ENCODE results near the gene MON1A. TPM values are rescaled to one million over a fixed set of nuclear protein-coding genes. Genes with fewer than 3 reads are reported as not detected.
"Not testable (repeated sequence)": the region's sequence is repeated elsewhere in the genome, so short reads cannot be mapped to it uniquely, and the experiment has no call there.

The MON1A gene
- total RNA-seq, 1 experiment from 2014 or later, result 9.6 TPM

GRCh38 chr3:49912881-49913281 lies 16.7 kb downstream of the MON1A start:
- Histone ChIP-seq H3K27ac (ENCODE audit: low read length) (no peak overlapping the region), H3K9me2 (replicated peaks; ENCODE audit: insufficient read depth, low read length) (no peaks in the 10 kb centered on the region), H3K9me3 (ENCODE audit: low read length) (no peaks in the 10 kb centered on the region), H3K4me2 (ENCODE audit: low read depth, low read length, poor library complexity, severe bottlenecking) (no peak overlapping the region), H3K4me1 (ENCODE audit: low read length) (no peaks in the 10 kb centered on the region), H3K36me3 (ENCODE audit: insufficient read depth, low read length) (no peaks in the 10 kb centered on the region), H4K20me1 (ENCODE audit: insufficient read depth, low read depth, low read length) (no peaks in the 10 kb centered on the region), H2AFZ (ENCODE audit: low read length) (no peak overlapping the region), H3K79me2 (ENCODE audit: low read length) (no peaks in the 10 kb centered on the region), H3K4me3 (ENCODE audit: low read length) (no peak overlapping the region), H3K27me3 (ENCODE audit: low read length) (no peaks in the 10 kb centered on the region), H3K9ac (ENCODE audit: low read length) (no peak overlapping the region)
- DNase-seq, result no peak

- Histone ChIP-seq H3K27ac (ENCODE audit: low read length) (no peak overlapping the region), H3K4me2 (ENCODE audit: low read depth, low read length, poor library complexity, severe bottlenecking) (no peak overlapping the region), H3K9me3 (ENCODE audit: low read length) (no peaks in the 10 kb centered on the region), H3K79me2 (ENCODE audit: low read length) (no peaks in the 10 kb centered on the region), H3K9ac (ENCODE audit: low read length) (no peak overlapping the region), H3K4me3 (ENCODE audit: low read length) (no peak overlapping the region), H3K4me1 (ENCODE audit: low read length) (no peaks in the 10 kb centered on the region), H4K20me1 (ENCODE audit: insufficient read depth, low read depth, low read length) (no peaks in the 10 kb centered on the region), H3K36me3 (ENCODE audit: insufficient read depth, low read length) (no peaks in the 10 kb centered on the region), H2AFZ (ENCODE audit: low read length) (no peak overlapping the region), H3K9me2 (replicated peaks; ENCODE audit: insufficient read depth, low read length) (no peaks in the 10 kb centered on the region), H3K27me3 (ENCODE audit: low read length) (no peaks in the 10 kb centered on the region)
- DNase-seq, result no peak
Observed at GRCh38 chr3:49911611-49912010, 18.0 kb downstream of the MON1A start.

- Histone ChIP-seq H3K36me3 (ENCODE audit: insufficient read depth, low read length) (no peaks in the 10 kb centered on the region), H3K4me2 (ENCODE audit: low read depth, low read length, poor library complexity, severe bottlenecking) (no peak overlapping the region), H3K9me2 (replicated peaks; ENCODE audit: insufficient read depth, low read length) (no peaks in the 10 kb centered on the region), H3K79me2 (ENCODE audit: low read length) (no peaks in the 10 kb centered on the region), H3K4me3 (ENCODE audit: low read length) (no peak overlapping the region), H3K27ac (ENCODE audit: low read length) (no peak overlapping the region), H3K9ac (ENCODE audit: low read length) (no peak overlapping the region), H3K4me1 (ENCODE audit: low read length) (peaks cover 5% of the 10 kb centered on the region), H3K9me3 (ENCODE audit: low read length) (no peaks in the 10 kb centered on the region), H2AFZ (ENCODE audit: low read length) (no peak overlapping the region), H3K27me3 (ENCODE audit: low read length) (no peaks in the 10 kb centered on the region), H4K20me1 (ENCODE audit: insufficient read depth, low read depth, low read length) (no peaks in the 10 kb centered on the region)
- no peak for DNase-seq
Observed at GRCh38 chr3:49911124-49911420, 18.5 kb downstream of the MON1A start.

- no peaks in the 10 kb centered on the region for H4K20me1 ChIP-seq (ENCODE audit: insufficient read depth, low read depth, low read length)
- no peaks in the 10 kb centered on the region for H3K27me3 ChIP-seq (ENCODE audit: low read length)
Observed at GRCh38 chr3:49910409-49911123, 19.0 kb downstream of the MON1A start.

GRCh38 chr3:49908373-49909199 lies 21.0 kb downstream of the MON1A start:
- Histone ChIP-seq H3K9me2 (replicated peaks; ENCODE audit: insufficient read depth, low read length) (no peaks in the 10 kb centered on the region), H3K27me3 (ENCODE audit: low read length) (no peaks in the 10 kb centered on the region), H3K79me2 (ENCODE audit: low read length) (no peaks in the 10 kb centered on the region), H3K4me1 (ENCODE audit: low read length) (peaks cover 16% of the 10 kb centered on the region), H3K27ac (ENCODE audit: low read length) (no peak overlapping the region), H3K4me3 (ENCODE audit: low read length) (no peak overlapping the region), H3K36me3 (ENCODE audit: insufficient read depth, low read length) (no peaks in the 10 kb centered on the region), H3K4me2 (ENCODE audit: low read depth, low read length, poor library complexity, severe bottlenecking) (no peak overlapping the region), H4K20me1 (ENCODE audit: insufficient read depth, low read depth, low read length) (no peaks in the 10 kb centered on the region), H3K9me3 (ENCODE audit: low read length) (no peaks in the 10 kb centered on the region), H2AFZ (ENCODE audit: low read length) (no peak overlapping the region), H3K9ac (ENCODE audit: low read length) (no peak overlapping the region)
- DNase-seq, result no peak

More at GRCh38 chr3:49910409-49911123, 19.0 kb downstream of the MON1A start:
- no peak for DNase-seq
- H3K9me3 ChIP-seq (ENCODE audit: low read length), result no peaks in the 10 kb centered on the region
- H3K79me2 ChIP-seq (ENCODE audit: low read length), result no peaks in the 10 kb centered on the region
- H2AFZ ChIP-seq (ENCODE audit: low read length), result no peak overlapping the region
- H3K27ac ChIP-seq (ENCODE audit: low read length), result no peak overlapping the region
- H3K4me1 ChIP-seq (ENCODE audit: low read length), result peaks cover 9% of the 10 kb centered on the region
- H3K4me2 ChIP-seq (ENCODE audit: low read depth, low read length, poor library complexity, severe bottlenecking), result no peak overlapping the region
- no peaks in the 10 kb centered on the region for H3K36me3 ChIP-seq (ENCODE audit: insufficient read depth, low read length)
- no peak overlapping the region for H3K9ac ChIP-seq (ENCODE audit: low read length)
- H3K9me2 ChIP-seq (replicated peaks; ENCODE audit: insufficient read depth, low read length), result no peaks in the 10 kb centered on the region
- H3K4me3 ChIP-seq (ENCODE audit: low read length), result no peak overlapping the region

GRCh38 chr3:49906073-49906743 lies 23.4 kb downstream of the MON1A start:
- H3K27ac ChIP-seq (ENCODE audit: low read length), result no peak overlapping the region
- no peaks in the 10 kb centered on the region for H4K20me1 ChIP-seq (ENCODE audit: insufficient read depth, low read depth, low read length)
- H3K27me3 ChIP-seq (ENCODE audit: low read length), result no peaks in the 10 kb centered on the region
- peak; percentile 81 for DNase-seq
- H3K4me1 ChIP-seq (ENCODE audit: low read length), result peaks cover 16% of the 10 kb centered on the region
- H2AFZ ChIP-seq (ENCODE audit: low read length), result no peak overlapping the region
- peak overlapping the region; percentile 34; the same call in 1 of the 2 replicates for H3K9ac ChIP-seq (ENCODE audit: low read length)
- H3K36me3 ChIP-seq (ENCODE audit: insufficient read depth, low read length), result no peaks in the 10 kb centered on the region
- H3K4me2 ChIP-seq (ENCODE audit: low read depth, low read length, poor library complexity, severe bottlenecking), result peak overlapping the region; percentile 56
- no peaks in the 10 kb centered on the region for H3K9me3 ChIP-seq (ENCODE audit: low read length)
- no peaks in the 10 kb centered on the region for H3K9me2 ChIP-seq (replicated peaks; ENCODE audit: insufficient read depth, low read length)
- H3K79me2 ChIP-seq (ENCODE audit: low read length), result no peaks in the 10 kb centered on the region
- H3K4me3 ChIP-seq (ENCODE audit: low read length), result peak overlapping the region; percentile 25; the same call in 1 of the 2 replicates

GRCh38 chr3:49904448-49904847 lies 25.2 kb downstream of the MON1A start:
- Histone ChIP-seq H3K4me1 (ENCODE audit: low read length) (peaks cover 16% of the 10 kb centered on the region), H3K4me2 (ENCODE audit: low read depth, low read length, poor library complexity, severe bottlenecking) (peak overlapping the region; percentile 63), H3K9ac (ENCODE audit: low read length) (peak overlapping the region; percentile 72; the same call in 1 of the 2 replicates), H3K4me3 (ENCODE audit: low read length) (peak overlapping the region; percentile 67)
- not testable (repeated sequence) for DNase-seq; H3K79me2 ChIP-seq (ENCODE audit: low read length); H3K36me3 ChIP-seq (ENCODE audit: insufficient read depth, low read length); H3K9me2 ChIP-seq (replicated peaks; ENCODE audit: insufficient read depth, low read length); H2AFZ ChIP-seq (ENCODE audit: low read length); H3K27me3 ChIP-seq (ENCODE audit: low read length); H3K9me3 ChIP-seq (ENCODE audit: low read length); H4K20me1 ChIP-seq (ENCODE audit: insufficient read depth, low read depth, low read length); H3K27ac ChIP-seq (ENCODE audit: low read length)

Data from Karpas-422 (cell line).